Muscle of leg (tissue), 11 donors: ENCODE results near the gene DOCK8. TPM values are rescaled to one million over a fixed set of nuclear protein-coding genes. Genes with fewer than 3 reads are reported as not detected.

ENCODE experiments used
- DNase-seq: peaks from one replicate; pipeline ENCODE4 v3.0.0; 2013
- H3K27ac ChIP-seq: one replicate; pipeline ENCODE4 v1.5.1; 2013; ENCODE audit warnings: mild to moderate bottlenecking, low read length, control low read depth
- H3K27me3 ChIP-seq: one replicate; pipeline ENCODE4 v1.6.1; 2013; ENCODE audit warnings: low read length; ENCODE audit not compliant: control insufficient read depth, insufficient read depth
- H3K36me3 ChIP-seq: one replicate; pipeline ENCODE4 v1.6.1; 2013; ENCODE audit warnings: low read length; ENCODE audit not compliant: control insufficient read depth, insufficient read depth
- H3K4me1 ChIP-seq: one replicate; pipeline ENCODE4 v1.6.1; 2013; ENCODE audit warnings: low read length; ENCODE audit not compliant: control insufficient read depth, insufficient read depth
- H3K4me3 ChIP-seq: one replicate; pipeline ENCODE4 v1.5.1; 2013; ENCODE audit warnings: low read length, control low read depth
- H3K9me3 ChIP-seq: replicated peaks from 2 replicates; pipeline ENCODE4 v1.6.1; 2013; ENCODE audit warnings: low read depth, low read length; ENCODE audit not compliant: control insufficient read depth
- WGBS: methylation state at CpG from one replicate; pipeline ENCODE4 v1.1.5; 2013; ENCODE audit warnings: missing lambda C conversion rate; ENCODE audit not compliant: insufficient coverage; 5-methylcytosine and 5-hydroxymethylcytosine counted together
- polyA plus RNA-seq, 8 donors: library from polyadenylated mRNA; unstranded; fragments of 120-200 nt; gene quantifications; one replicate each; pipeline versions ENCODE4 v1.2.1 to v1.2.3, GENCODE V29; 2013; ENCODE audit warnings: inconsistent platforms in 1 of 8, low replicate concordance in 1 of 8; ENCODE audit not compliant: insufficient read length in 8 of 8, insufficient read depth in 1 of 8
- total RNA-seq: library from RNA; stranded (reverse); fragments of 120-200 nt; gene quantifications from one replicate; pipeline ENCODE4 v1.2.4, GENCODE V29; 2013

Gene DOCK8
- total and polyA plus RNA-seq, 9 donors = 3.2 to 8.4 (median 5.7) TPM

DNA sequence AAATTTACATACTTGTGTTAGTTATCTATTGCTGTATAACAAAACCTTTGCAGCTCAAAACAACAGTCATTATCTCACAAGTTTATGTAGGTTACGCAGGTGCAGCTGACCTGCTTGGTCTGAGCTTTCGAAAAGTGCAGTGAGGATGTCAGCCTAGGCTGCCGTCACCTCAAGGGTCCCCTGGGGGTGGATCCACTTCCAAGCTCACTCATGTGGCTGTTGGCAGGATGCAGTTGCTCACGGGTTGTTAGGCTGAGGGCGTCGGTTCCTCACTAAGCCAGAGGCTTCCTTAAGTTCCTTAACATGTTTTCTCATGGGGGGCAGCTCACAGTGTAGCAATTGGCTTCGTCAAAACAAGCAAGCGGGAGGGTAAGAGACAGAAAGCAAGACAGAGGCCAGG is 139.8 kb downstream of the DOCK8 start:
- Histone ChIP-seq H3K9me3 (no peaks in the 10 kb centered on the region), H3K4me3 (no peak overlapping the region), H3K27ac (no peak overlapping the region), H3K36me3 (no peaks in the 10 kb centered on the region), H3K27me3 (no peaks in the 10 kb centered on the region), H3K4me1 (peaks cover 2% of the 10 kb centered on the region)
- 52% methylated on average over 6 of the region's 8 CpGs for WGBS
- DNase-seq = no peak

DNA sequence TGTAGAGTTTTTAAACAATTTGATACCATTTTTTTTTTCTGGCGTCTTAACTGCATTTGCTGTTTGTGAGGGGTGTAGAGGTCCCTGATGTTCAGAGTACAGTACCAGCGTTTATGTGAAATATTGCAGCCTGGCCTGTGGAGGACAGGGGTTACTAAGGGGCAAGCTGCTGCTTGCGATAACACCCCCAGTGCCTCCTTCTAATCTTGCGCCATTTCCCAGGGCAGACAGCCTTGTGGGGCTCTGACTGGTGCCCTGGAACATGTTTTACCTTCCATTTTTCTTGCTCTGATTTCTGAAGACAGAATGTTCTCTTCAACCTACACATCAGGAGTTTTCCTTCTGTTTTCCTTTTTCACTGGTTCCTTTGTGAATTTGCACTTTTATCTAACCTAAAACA is 142.9 kb downstream of the DOCK8 start:
- Histone ChIP-seq H3K4me1 (peaks cover 3% of the 10 kb centered on the region), H3K36me3 (no peaks in the 10 kb centered on the region)

DNA sequence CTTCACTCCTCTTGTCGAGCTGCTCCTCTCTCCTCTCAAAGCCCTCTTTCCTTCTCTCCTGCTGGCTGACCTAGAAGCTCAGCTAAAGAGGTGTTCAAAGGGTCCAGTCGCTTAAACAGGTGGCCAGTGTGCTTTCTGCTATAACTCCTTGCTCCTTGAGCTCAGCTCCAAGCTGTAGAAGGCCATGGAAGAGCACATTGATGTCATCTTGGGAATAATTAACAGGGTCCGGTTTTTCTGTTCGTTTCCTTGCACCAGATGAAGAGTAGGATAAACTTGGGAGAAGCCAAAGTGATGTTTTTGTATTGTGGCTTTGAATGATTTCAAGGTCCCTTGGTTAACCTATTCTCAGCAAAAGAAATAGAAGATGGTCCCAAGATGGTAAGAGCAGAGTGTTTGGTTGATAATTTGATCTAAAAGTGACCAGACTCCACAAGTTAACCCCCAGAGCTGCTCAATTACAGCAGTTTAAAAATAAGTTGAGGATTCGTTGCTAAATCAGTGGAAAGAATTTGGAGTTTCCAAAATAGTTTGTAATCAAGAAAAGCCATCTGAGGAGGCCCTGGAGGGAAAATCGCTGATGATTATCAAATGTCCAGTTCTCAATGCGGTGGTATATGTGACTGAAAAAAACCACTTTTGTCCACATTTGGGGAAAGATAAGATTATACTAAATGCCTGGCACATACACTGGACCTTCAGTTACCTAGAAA is 148.1 kb downstream of the DOCK8 start:
- Histone ChIP-seq H3K27ac (no peak overlapping the region), H3K9me3 (no peaks in the 10 kb centered on the region), H3K36me3 (no peaks in the 10 kb centered on the region), H3K27me3 (no peaks in the 10 kb centered on the region), H3K4me3 (no peak overlapping the region), H3K4me1 (peaks cover 6% of the 10 kb centered on the region)
- 62% methylated on average over 4 of the region's 7 CpGs for whole genome bisulfite sequencing
- no peak for DNase-seq

More for the DNA sequence above, 142.9 kb downstream of the DOCK8 start:
- H3K4me3 ChIP-seq = no peak overlapping the region
- DNase-seq = no peak
- no peak overlapping the region for H3K27ac ChIP-seq
- H3K27me3 ChIP-seq = no peaks in the 10 kb centered on the region
- no peaks in the 10 kb centered on the region for H3K9me3 ChIP-seq
- WGBS = 89% methylated on average over 2 of the region's 4 CpGs

DNA sequence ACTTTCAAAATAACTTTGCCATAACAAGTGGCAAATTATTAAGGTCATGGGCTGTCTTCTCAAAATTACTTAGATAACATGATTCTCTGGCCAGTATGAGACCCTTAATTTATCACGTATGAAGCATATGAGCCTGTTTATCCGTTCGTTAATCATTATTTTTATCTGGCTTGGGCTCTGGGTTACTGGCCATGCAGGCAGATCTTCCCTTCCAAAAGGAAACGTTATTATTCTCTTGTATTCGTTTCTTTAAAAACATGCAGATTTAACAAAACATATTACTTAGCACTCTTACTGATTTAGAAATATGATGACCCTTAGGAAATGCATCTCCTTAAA is 148.6 kb downstream of the DOCK8 start:
- H3K27me3 ChIP-seq = no peaks in the 10 kb centered on the region
- H3K36me3 ChIP-seq = no peaks in the 10 kb centered on the region
- no peak for DNase-seq
- peaks cover 6% of the 10 kb centered on the region for H3K4me1 ChIP-seq
- no peaks in the 10 kb centered on the region for H3K9me3 ChIP-seq
- 83% methylated on average over 3 of the region's 5 CpGs for WGBS
- no peak overlapping the region for H3K27ac ChIP-seq
- no peak overlapping the region for H3K4me3 ChIP-seq

DNA sequence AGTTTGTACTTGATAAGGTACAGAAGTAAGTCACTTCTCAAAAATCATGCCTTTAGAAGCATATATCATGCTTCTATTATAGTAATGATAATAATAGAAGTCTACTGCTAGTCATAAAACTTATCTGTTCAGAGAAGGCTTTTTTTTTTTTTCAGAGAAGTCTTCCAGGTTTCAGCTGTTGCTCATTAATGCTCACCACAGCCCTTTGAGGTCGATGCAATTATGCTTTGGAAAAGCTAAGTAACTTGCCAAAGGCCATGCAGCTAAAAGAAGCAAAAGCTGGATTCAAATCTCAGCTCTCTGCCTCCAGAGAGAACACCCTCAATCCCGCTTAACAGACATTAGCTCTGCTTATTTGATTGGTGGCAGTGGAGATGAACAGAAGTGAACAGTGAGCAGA is 150.8 kb downstream of the DOCK8 start:
- no peak overlapping the region for H3K27ac ChIP-seq
- H3K36me3 ChIP-seq = no peaks in the 10 kb centered on the region
- peaks cover 20% of the 10 kb centered on the region for H3K4me1 ChIP-seq
- no peaks in the 10 kb centered on the region for H3K9me3 ChIP-seq
- H3K27me3 ChIP-seq = no peaks in the 10 kb centered on the region
- no peak overlapping the region for H3K4me3 ChIP-seq
- peak; percentile 34 for DNase-seq
- 29% methylated on average over 1 of the region's 2 CpGs for WGBS

DNA sequence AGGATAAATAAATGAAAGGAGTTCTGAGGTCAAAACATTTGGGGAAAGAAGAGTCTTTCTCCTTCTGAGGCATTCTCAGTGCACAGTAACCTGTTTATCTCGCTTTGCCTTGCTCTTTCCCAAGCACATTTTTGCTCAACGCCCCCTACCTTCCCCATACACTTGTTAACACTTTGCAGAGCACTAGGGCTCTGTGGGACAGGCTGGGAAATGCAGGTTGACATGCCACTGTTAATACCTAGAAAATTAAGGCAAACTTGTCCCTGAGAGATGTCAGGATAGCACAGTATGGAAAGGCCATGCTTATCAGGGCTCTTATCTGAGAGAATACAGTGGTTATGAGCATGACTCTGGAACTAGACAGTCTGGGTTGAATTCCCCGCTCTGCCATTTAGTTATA is 152.0 kb downstream of the DOCK8 start:
- H3K36me3 ChIP-seq = no peaks in the 10 kb centered on the region

DNA sequence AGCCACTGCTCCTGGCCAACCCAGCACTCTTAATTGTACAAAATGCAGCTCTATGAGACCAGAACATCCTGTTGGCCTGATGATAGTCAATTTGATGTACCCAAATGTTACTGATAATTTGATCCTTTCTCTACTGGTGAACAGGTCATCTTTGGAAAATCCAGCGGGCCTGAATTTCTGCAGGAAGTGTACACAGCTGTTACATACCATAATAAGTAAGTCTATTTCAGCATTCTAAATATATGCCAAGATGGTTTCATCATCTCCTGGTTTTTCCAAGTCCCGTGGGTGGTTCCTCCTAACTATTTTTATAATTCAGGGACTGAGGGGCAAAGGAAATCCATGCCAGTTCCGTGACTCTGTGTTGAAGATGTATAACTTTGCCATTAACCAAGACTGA is 155.4 kb downstream of the DOCK8 start:
- peak; percentile 36 for DNase-seq
- H3K36me3 ChIP-seq = no peaks in the 10 kb centered on the region
- no peaks in the 10 kb centered on the region for H3K27me3 ChIP-seq
- peaks cover 45% of the 10 kb centered on the region for H3K4me1 ChIP-seq
- 100% methylated on average over 1 of the region's 3 CpGs for WGBS
- peak overlapping the region; percentile 59 for H3K27ac ChIP-seq
- H3K9me3 ChIP-seq = no peaks in the 10 kb centered on the region
- H3K4me3 ChIP-seq = no peak overlapping the region

More for the DNA sequence above, 152.0 kb downstream of the DOCK8 start:
- Histone ChIP-seq H3K4me3 (no peak overlapping the region), H3K27ac (no peak overlapping the region), H3K9me3 (no peaks in the 10 kb centered on the region), H3K27me3 (no peaks in the 10 kb centered on the region), H3K4me1 (peaks cover 29% of the 10 kb centered on the region)
- WGBS = 75% methylated on average over 1 of the region's 3 CpGs
- DNase-seq = no peak

DNA sequence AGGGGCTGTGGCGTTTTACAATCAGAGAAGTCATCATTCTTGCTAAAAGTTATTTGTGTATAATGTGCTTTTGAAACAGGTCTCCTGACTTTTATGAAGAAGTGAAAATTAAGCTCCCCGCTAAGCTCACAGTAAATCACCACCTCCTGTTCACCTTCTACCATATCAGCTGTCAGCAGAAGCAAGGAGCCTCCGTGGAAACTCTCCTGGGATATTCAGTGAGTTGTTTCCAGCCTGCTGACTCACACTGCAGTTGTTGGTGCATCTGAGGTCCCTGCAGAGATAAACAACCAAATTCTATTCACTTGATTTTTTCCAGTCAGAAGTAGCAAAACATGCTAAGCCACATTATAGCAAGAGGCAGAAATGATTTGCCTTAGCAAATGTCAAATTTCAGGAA is 156.7 kb downstream of the DOCK8 start:
- 0% methylated on average over 2 of the region's 3 CpGs for WGBS
- Histone ChIP-seq H3K4me1 (peaks cover 41% of the 10 kb centered on the region), H3K4me3 (no peak overlapping the region), H3K36me3 (no peaks in the 10 kb centered on the region), H3K27me3 (no peaks in the 10 kb centered on the region), H3K27ac (peak overlapping the region; percentile 59), H3K9me3 (no peaks in the 10 kb centered on the region)
- peak; percentile 73 for DNase-seq

DNA sequence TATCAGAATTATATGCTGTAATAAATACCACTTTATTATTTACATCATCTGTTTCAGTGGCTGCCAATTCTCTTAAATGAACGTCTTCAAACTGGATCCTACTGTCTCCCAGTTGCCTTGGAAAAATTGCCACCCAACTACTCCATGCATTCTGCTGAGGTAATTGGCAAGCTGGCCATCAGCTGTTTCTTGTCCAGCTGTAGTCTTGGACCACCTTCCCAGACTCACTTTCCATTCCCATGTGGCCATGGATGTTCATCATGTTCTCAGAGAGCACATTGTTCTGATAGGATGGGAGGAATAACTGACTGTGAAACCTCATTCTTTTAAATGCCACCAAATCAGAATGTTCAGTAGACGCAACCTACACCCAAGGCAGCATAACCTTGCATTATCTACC is 157.5 kb downstream of the DOCK8 start:
- 0% methylated on average over 1 of the region's 2 CpGs for WGBS

DNA sequence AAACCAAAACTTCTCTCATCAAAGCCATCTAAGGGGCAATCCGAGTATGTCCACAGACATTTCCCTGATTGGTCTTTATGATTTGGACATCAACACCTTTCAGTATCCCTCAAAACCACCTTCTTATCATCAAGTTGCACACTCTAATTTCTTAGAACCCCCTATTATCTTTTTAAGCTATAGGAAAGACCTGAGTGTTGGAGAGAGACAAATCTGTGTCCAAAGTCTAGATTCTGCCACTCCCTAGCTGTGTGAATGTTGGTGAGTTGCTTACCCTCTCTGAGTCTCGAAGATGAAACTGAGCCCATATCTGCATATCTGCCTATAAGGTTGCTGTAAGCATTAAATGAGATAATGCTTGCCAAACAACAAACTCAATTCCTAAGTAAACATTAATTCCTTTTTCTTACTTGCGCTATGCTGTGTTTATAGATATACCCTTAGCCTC is 159.1 kb downstream of the DOCK8 start:
- Histone ChIP-seq H3K9me3 (no peaks in the 10 kb centered on the region), H3K27me3 (no peaks in the 10 kb centered on the region), H3K4me3 (no peak overlapping the region), H3K27ac (peak overlapping the region; percentile 78), H3K36me3 (no peaks in the 10 kb centered on the region), H3K4me1 (peaks cover 48% of the 10 kb centered on the region)
- 100% methylated on average over 1 of the region's 3 CpGs for WGBS
- DNase-seq = no peak

More for the DNA sequence above, 157.5 kb downstream of the DOCK8 start:
- Histone ChIP-seq H3K36me3 (no peaks in the 10 kb centered on the region), H3K4me1 (peaks cover 41% of the 10 kb centered on the region), H3K4me3 (no peak overlapping the region), H3K27ac (peak overlapping the region; percentile 65), H3K9me3 (no peaks in the 10 kb centered on the region), H3K27me3 (no peaks in the 10 kb centered on the region)
- DNase-seq = peak; percentile 87

DNA sequence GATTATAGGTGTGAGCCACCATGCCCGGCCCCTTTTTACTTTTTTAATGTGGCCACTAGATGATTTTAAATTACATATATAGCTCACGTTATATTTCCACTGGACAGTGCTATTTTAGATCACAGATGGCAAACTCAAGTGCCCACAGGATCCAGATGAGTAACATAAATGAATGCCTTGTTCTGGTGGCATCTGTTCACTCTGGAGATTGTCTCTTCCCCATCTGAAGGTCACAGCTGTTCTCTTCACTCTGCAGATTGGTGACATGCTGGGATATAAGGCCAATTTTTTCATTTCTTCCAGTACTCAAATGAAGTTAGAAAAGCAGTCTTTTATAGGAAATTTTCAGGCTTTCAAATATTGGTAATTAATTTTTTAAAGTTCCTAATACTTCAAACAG is 160.1 kb downstream of the DOCK8 start:
- Histone ChIP-seq H3K4me1 (peaks cover 42% of the 10 kb centered on the region), H3K36me3 (no peaks in the 10 kb centered on the region), H3K27me3 (no peaks in the 10 kb centered on the region), H3K27ac (peak overlapping the region; percentile 78), H3K4me3 (no peak overlapping the region), H3K9me3 (no peaks in the 10 kb centered on the region)
- no CpG with 5 or more reads among the region's 2 CpGs for WGBS
- peak; percentile 86 for DNase-seq
